Peyer's patch (tissue), 4 donors: ENCODE data around the gene JUNB.
A peak's percentile ranks its signal among the peaks of the same experiment; 100 is the strongest.

Experiments used
- POLR2A ChIP-seq, 2 donors: fragments of 450-650 bp; IDR thresholded peaks; one replicate each; pipeline ENCODE4 v1.5.1; 2017; ENCODE audit warnings: antibody characterized with exemption in 2 of 2, mild to moderate bottlenecking in 2 of 2, moderate library complexity in 2 of 2
- TF ChIP-seq, protein P1 (sequence below), 6 experiments: fragments of 450-650 bp in 4 of 6; fragments of 200-600 bp in 2 of 6; sonication (generic) in 1 of 6; IDR thresholded peaks; one replicate each; pipeline ENCODE4 v1.5.1; 2017 to 2019; ENCODE audit warnings: antibody characterized with exemption in 6 of 6, mild to moderate bottlenecking in 3 of 6, moderate library complexity in 1 of 6

DNA sequence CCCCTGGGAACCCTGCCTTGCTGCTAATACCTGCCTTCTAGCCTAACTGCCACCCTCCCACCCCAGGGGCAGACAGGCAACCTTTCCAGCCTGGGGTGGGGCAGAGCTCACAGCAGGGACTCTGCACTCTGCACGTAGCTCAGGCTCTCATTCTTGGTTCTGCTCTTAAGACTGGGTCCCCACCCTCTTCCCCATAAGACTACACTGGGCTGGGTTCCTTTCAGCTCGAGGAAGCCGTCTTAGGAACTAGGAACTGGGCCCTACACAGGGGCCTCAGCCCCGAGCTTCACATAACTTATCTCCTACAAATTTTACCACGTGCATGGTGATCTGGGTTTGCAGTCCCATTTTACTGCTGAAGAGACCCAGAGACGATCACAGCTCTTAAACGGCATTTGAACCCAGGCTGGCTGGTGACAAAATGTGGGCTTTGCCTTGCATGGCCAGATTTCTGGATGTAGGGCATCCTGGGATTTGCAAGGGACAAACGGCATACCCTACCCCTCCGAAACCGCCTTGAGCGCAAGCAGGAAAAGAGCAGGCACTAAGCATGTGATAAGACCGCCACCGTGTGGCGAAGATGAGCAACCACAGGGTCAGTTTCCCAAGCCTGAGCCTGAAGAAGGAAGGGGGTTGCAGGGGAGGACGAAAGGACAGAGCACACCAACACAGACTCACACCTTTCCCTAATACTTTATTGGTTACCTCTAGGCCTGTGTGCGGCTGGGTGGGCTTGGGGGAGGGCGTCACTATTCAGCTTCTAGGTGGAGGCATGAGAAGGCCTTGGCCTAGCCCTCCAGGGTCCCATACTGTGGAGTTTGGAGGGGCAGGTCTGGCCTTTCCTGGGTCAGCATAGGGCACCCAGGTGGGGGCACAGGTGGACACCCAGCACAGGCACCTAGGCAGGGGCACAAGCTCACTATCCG is 5.1 kb downstream of the JUNB start:
- TF ChIP-seq, protein P1, sequence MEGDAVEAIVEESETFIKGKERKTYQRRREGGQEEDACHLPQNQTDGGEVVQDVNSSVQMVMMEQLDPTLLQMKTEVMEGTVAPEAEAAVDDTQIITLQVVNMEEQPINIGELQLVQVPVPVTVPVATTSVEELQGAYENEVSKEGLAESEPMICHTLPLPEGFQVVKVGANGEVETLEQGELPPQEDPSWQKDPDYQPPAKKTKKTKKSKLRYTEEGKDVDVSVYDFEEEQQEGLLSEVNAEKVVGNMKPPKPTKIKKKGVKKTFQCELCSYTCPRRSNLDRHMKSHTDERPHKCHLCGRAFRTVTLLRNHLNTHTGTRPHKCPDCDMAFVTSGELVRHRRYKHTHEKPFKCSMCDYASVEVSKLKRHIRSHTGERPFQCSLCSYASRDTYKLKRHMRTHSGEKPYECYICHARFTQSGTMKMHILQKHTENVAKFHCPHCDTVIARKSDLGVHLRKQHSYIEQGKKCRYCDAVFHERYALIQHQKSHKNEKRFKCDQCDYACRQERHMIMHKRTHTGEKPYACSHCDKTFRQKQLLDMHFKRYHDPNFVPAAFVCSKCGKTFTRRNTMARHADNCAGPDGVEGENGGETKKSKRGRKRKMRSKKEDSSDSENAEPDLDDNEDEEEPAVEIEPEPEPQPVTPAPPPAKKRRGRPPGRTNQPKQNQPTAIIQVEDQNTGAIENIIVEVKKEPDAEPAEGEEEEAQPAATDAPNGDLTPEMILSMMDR (IDR thresholded peaks at IDR 0.05): peak; percentile 91 to 99 (median 98)
- peak; percentile 34 to 71 for TF ChIP-seq POLR2A (IDR thresholded peaks at IDR 0.05)
